ENCODE data around the gene RMC1.

DNA sequence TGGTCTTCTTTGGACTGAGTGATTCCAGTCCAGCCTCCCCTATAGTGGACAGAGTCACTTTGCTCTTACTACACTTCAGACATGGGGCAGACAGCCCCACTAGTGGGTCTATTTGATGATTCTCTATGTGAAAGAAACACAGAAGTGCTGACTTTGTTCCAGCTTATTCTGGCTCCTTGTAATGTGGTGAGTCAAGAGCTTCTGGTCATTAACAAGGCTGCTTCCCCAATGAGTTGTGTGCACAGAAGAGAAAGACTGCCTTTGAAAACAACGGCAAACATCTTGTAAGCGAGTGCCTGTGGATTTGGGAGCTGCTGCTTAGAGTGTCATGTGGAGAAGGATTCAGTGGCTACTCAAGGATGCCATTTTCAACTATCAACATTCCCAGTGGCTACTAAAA lies 39.1 kb downstream of the RMC1 start:
- TF ChIP-seq, protein P1, sequence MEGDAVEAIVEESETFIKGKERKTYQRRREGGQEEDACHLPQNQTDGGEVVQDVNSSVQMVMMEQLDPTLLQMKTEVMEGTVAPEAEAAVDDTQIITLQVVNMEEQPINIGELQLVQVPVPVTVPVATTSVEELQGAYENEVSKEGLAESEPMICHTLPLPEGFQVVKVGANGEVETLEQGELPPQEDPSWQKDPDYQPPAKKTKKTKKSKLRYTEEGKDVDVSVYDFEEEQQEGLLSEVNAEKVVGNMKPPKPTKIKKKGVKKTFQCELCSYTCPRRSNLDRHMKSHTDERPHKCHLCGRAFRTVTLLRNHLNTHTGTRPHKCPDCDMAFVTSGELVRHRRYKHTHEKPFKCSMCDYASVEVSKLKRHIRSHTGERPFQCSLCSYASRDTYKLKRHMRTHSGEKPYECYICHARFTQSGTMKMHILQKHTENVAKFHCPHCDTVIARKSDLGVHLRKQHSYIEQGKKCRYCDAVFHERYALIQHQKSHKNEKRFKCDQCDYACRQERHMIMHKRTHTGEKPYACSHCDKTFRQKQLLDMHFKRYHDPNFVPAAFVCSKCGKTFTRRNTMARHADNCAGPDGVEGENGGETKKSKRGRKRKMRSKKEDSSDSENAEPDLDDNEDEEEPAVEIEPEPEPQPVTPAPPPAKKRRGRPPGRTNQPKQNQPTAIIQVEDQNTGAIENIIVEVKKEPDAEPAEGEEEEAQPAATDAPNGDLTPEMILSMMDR (IDR thresholded peaks at IDR 0.05): no peak
- no peak for TF ChIP-seq POLR2A (IDR thresholded peaks at IDR 0.05)
